ENCODE results near the gene PSORS1C2. TPM values are rescaled to one million over a fixed set of nuclear protein-coding genes. Genes with fewer than 3 reads are reported as not detected.

Gene PSORS1C2
- total RNA-seq, 1 experiment from 2014 or later: not detected

DNA sequence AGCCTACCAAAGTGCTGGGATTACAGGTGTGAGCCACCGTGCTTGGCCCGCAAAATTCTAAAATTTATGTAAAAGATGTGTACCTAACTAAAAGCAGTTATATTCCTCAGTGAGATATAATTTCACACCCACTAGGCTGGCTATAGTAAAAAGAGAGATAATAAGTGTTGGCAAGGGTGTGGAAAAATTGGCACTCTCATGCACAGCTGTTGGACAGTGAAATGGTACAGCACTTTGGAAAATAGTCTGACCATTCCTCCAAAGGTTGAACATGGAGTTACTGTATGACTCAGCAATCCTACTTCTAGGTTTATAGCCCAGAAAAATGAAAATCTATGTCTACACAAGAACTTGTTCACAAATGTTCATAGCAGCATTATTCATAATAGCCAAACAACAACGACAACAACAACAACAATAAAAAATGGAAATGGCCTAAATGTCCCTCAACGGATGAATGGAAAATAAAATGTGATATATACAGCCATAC lies 40.4 kb downstream of the PSORS1C2 start:
- Histone ChIP-seq H2AFZ (no peak overlapping the region), H3F3A (ENCODE audit: insufficient read depth, low read depth) (peaks cover 5% of the 10 kb centered on the region; the same call in 1 of the 2 replicates), H3K27me3 (ENCODE audit: insufficient read depth, low read depth) (no peaks in the 10 kb centered on the region), H4K20me1 (ENCODE audit: insufficient read depth) (no peaks in the 10 kb centered on the region), H3K27ac (no peak overlapping the region), H3K36me3 (ENCODE audit: low read depth) (no peaks in the 10 kb centered on the region), H3K4me1 (replicated peaks; ENCODE audit: insufficient read depth) (peaks cover 10% of the 10 kb centered on the region), H3K9me2 (ENCODE audit: insufficient read depth) (no peaks in the 10 kb centered on the region), H3K79me2 (ENCODE audit: low read depth) (no peaks in the 10 kb centered on the region), H3K4me2 (no peak overlapping the region), H3K4me3 (no peak overlapping the region), H3K9me3 (ENCODE audit: insufficient read depth, low read depth) (no peaks in the 10 kb centered on the region)
- intact Hi-C loops (cut with micrococcal nuclease; ENCODE audit: unreplicated experiment): no loop called here
- no TSS peak for BruUV-seq (replicated peaks)
- CTCF ChIA-PET: no interaction called here
- POLR2A ChIA-PET (ENCODE audit: unreplicated experiment): no interaction called here
- DNase-seq: no peak
- TF ChIP-seq EZH2 (IDR thresholded peaks at IDR 0.05; ENCODE audit: low read depth): no peak
- TF ChIP-seq, protein P1, sequence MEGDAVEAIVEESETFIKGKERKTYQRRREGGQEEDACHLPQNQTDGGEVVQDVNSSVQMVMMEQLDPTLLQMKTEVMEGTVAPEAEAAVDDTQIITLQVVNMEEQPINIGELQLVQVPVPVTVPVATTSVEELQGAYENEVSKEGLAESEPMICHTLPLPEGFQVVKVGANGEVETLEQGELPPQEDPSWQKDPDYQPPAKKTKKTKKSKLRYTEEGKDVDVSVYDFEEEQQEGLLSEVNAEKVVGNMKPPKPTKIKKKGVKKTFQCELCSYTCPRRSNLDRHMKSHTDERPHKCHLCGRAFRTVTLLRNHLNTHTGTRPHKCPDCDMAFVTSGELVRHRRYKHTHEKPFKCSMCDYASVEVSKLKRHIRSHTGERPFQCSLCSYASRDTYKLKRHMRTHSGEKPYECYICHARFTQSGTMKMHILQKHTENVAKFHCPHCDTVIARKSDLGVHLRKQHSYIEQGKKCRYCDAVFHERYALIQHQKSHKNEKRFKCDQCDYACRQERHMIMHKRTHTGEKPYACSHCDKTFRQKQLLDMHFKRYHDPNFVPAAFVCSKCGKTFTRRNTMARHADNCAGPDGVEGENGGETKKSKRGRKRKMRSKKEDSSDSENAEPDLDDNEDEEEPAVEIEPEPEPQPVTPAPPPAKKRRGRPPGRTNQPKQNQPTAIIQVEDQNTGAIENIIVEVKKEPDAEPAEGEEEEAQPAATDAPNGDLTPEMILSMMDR (conservative IDR thresholded peaks at IDR 0.05): no peak

DNA sequence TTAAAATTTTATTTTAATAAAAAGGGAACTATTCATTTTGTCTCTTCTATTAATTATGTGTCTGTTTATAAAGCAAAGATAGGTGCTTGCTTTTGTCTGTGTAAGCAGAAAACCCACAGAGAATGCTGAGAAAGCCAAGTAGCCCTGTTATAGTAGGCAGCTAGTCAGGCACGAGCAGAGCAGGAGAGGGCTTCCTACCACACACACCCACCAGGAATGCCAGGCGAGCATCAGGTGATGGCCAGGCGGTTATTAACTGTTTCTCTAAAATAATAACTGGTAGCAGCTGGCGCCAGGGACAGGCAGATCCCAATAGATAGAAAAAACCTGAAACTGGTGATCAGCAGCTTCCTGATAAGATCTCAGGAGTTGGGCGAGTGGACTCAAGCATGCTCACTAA lies 42.2 kb downstream of the PSORS1C2 start:
- H3K9me2 ChIP-seq (ENCODE audit: insufficient read depth): no peaks in the 10 kb centered on the region
- H3K4me3 ChIP-seq: no peak overlapping the region
- peaks cover 6% of the 10 kb centered on the region; the same call in 1 of the 2 replicates for H3F3A ChIP-seq (ENCODE audit: insufficient read depth, low read depth)
- BruUV-seq (replicated peaks): no TSS peak
- H3K79me2 ChIP-seq (ENCODE audit: low read depth): no peaks in the 10 kb centered on the region
- ChIA-PET CTCF (no interaction called here), POLR2A (ENCODE audit: unreplicated experiment) (no interaction called here)
- no peak overlapping the region for H3K4me2 ChIP-seq
- H3K36me3 ChIP-seq (ENCODE audit: low read depth): no peaks in the 10 kb centered on the region
- TF ChIP-seq, protein P1 (conservative IDR thresholded peaks at IDR 0.05): no peak
- no peak for TF ChIP-seq EZH2 (IDR thresholded peaks at IDR 0.05; ENCODE audit: low read depth)
- H3K27me3 ChIP-seq (ENCODE audit: insufficient read depth, low read depth): no peaks in the 10 kb centered on the region
- no peaks in the 10 kb centered on the region for H4K20me1 ChIP-seq (ENCODE audit: insufficient read depth)
- H2AFZ ChIP-seq: no peak overlapping the region
- no peak for DNase-seq
- no peak overlapping the region for H3K27ac ChIP-seq
- H3K9me3 ChIP-seq (ENCODE audit: insufficient read depth, low read depth): no peaks in the 10 kb centered on the region
- intact Hi-C loops (cut with micrococcal nuclease; ENCODE audit: unreplicated experiment): no loop called here
- peaks cover 10% of the 10 kb centered on the region for H3K4me1 ChIP-seq (replicated peaks; ENCODE audit: insufficient read depth)

DNA sequence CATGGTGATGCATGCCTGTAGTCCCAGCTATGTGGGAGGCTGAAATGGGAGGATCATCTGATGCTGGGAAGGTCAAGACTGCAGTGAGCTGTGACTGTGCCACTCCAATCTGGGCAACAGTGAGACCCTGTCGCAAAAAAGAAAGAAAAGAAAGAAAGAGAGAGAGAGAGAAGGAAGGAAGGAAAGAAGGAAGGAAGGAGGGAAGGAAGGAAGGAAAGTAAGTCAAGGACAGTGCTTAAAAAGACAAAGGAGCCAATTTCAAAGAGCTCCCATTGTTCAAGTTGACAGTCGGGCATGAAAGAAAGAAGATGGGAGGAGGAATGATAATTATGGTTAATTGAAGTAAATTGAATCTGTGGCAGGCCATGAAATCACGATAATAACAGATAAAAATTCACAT lies 42.7 kb downstream of the PSORS1C2 start:
- Histone ChIP-seq H4K20me1 (ENCODE audit: insufficient read depth) (no peaks in the 10 kb centered on the region), H3K36me3 (ENCODE audit: low read depth) (no peaks in the 10 kb centered on the region), H3K27ac (no peak overlapping the region), H3K4me1 (replicated peaks; ENCODE audit: insufficient read depth) (peaks cover 10% of the 10 kb centered on the region), H3K4me3 (no peak overlapping the region), H3K79me2 (ENCODE audit: low read depth) (no peaks in the 10 kb centered on the region), H3F3A (ENCODE audit: insufficient read depth, low read depth) (peaks cover 10% of the 10 kb centered on the region; the same call in 1 of the 2 replicates), H3K4me2 (no peak overlapping the region), H3K9me2 (ENCODE audit: insufficient read depth) (no peaks in the 10 kb centered on the region), H3K27me3 (ENCODE audit: insufficient read depth, low read depth) (no peaks in the 10 kb centered on the region), H3K9me3 (ENCODE audit: insufficient read depth, low read depth) (no peaks in the 10 kb centered on the region), H2AFZ (no peak overlapping the region)
- DNase-seq: no peak
- CTCF ChIA-PET: interaction anchor here (0.6 kb wide), 2 partner anchors 31 to 45 kb away, joined by 3 read pairs; no protein-coding TSS in a partner anchor
- TF ChIP-seq, protein P1 (conservative IDR thresholded peaks at IDR 0.05): no peak
- no peak for TF ChIP-seq EZH2 (IDR thresholded peaks at IDR 0.05; ENCODE audit: low read depth)
- no TSS peak for BruUV-seq (replicated peaks)
- intact Hi-C loops (cut with micrococcal nuclease; ENCODE audit: unreplicated experiment): no loop called here
- POLR2A ChIA-PET (ENCODE audit: unreplicated experiment): no interaction called here

All from PC-9 (cell line).